Suprapubic skin (tissue), 4 donors: ENCODE data around the gene MAMLD1. TPM values are rescaled to one million over a fixed set of nuclear protein-coding genes. Genes with fewer than 3 reads are reported as not detected.

Source experiments
- DNase-seq, 2 donors: peaks; one replicate each; pipeline ENCODE4 v3.0.0-alpha.2; 2019; ENCODE audit warnings: low spot score in 2 of 2
- H3K27ac ChIP-seq: fragments of 200-600 bp; sonication (generic); one replicate; pipeline ENCODE4 v1.5.1; 2019
- H3K27me3 ChIP-seq: fragments of 200-600 bp; sonication (generic); one replicate; pipeline ENCODE4 v1.5.1; 2019
- H3K36me3 ChIP-seq: fragments of 200-600 bp; sonication (generic); one replicate; pipeline ENCODE4 v1.5.1; 2019
- H3K4me1 ChIP-seq: fragments of 200-600 bp; sonication (generic); one replicate; pipeline ENCODE4 v1.5.1; 2019
- H3K4me3 ChIP-seq: fragments of 200-600 bp; sonication (generic); one replicate; pipeline ENCODE4 v1.5.1; 2019; ENCODE audit warnings: mild to moderate bottlenecking
- H3K9me3 ChIP-seq: fragments of 200-600 bp; sonication (generic); one replicate; pipeline ENCODE4 v1.5.1; 2019
- EP300 ChIP-seq: sonication (generic); formaldehyde crosslinking; IDR thresholded peaks from one replicate; pipeline ENCODE4 v1.6.1; 2017; ENCODE audit warnings: antibody characterized with exemption
- POLR2A ChIP-seq, 2 donors: fragments of 450-650 bp; IDR thresholded peaks; one replicate each; pipeline ENCODE4 v1.6.1; 2017; ENCODE audit warnings: antibody characterized with exemption in 2 of 2, mild to moderate bottlenecking in 2 of 2, moderate library complexity in 2 of 2
- POLR2AphosphoS5 ChIP-seq, 3 donors: sonication (generic); formaldehyde crosslinking; IDR thresholded peaks; one replicate each; pipeline ENCODE4 v1.6.1; 2017; ENCODE audit warnings: antibody characterized with exemption in 3 of 3
- WGBS: methylation state at CpG from one replicate; pipeline ENCODE4 v1.1.5; 2018; 5-methylcytosine and 5-hydroxymethylcytosine counted together
- total RNA-seq, 4 donors: library from RNA; depleted of rRNA; stranded (reverse); fragments of >200 nt; gene quantifications; one replicate each; pipeline ENCODE4 v1.1.0, GENCODE V29; 2016
- TF ChIP-seq, protein P1 (sequence below), 2 donors: fragments of 200-600 bp in 1 of 2; fragments of 450-650 bp in 1 of 2; sonication (generic) in 1 of 2; IDR thresholded peaks; one replicate each; pipeline ENCODE4 v1.5.1; 2016 to 2019; ENCODE audit warnings: antibody characterized with exemption in 2 of 2, mild to moderate bottlenecking in 1 of 2, moderate library complexity in 1 of 2

Gene MAMLD1
- total RNA-seq, 4 donors from 2014 or later, result 0.68 to 4.5 (median 3.4) TPM

DNA sequence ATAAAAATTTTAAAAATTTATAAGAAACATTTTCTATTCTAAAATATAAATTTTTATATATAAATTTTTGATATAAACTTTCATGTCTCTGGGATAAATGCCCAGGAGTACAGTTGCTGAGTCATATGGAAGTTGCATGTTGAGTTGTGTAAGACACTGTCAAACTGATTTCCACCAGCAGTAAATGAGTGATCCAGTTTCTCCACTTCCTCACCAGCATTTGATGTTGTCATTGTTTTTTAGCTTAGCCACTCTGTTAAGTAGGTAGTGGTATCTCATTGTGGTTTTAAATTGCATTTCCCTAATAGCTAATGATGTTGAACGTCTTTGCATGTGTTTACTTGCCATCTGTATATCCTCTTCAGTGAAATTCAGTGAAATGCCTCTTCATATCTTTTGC, 66.5 kb downstream of the MAMLD1 start:
- no peak overlapping the region for H3K27ac ChIP-seq
- no peaks in the 10 kb centered on the region for H3K9me3 ChIP-seq
- no peaks in the 10 kb centered on the region for H3K27me3 ChIP-seq
- DNase-seq, result no peak
- TF ChIP-seq POLR2AphosphoS5 (IDR thresholded peaks at IDR 0.05) (no peak), POLR2A (IDR thresholded peaks at IDR 0.05) (no peak)
- H3K36me3 ChIP-seq, result no peaks in the 10 kb centered on the region
- 46% methylated on average over 1 of the region's 1 CpG for WGBS
- H3K4me3 ChIP-seq, result no peak overlapping the region
- H3K4me1 ChIP-seq, result no peaks in the 10 kb centered on the region

DNA sequence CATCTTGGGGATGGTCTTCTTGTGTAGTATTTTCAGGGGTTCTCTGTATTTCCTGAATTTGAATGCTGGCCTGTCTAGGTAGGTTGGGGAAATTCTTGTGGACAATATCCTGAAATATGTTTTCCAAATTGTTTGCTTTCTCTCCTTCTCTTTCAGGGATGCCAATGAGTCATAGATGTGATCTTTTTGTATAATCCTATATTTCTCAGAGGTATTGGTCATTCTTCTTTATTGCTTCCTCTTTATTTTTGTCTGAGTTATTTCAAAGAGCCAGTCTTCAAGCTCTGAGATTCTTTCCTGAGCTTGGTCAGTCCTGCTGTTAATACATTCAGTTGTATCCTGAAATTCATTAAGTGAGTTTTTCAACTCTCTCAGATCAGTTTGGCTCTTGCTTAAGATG, 73.1 kb downstream of the MAMLD1 start:
- Histone ChIP-seq H3K36me3 (no peaks in the 10 kb centered on the region), H3K4me1 (no peaks in the 10 kb centered on the region), H3K27me3 (no peaks in the 10 kb centered on the region), H3K9me3 (no peaks in the 10 kb centered on the region), H3K27ac (no peak overlapping the region), H3K4me3 (no peak overlapping the region)
- TF ChIP-seq POLR2A (IDR thresholded peaks at IDR 0.05) (no peak), EP300 (no peak), POLR2AphosphoS5 (IDR thresholded peaks at IDR 0.05) (no peak)
- DNase-seq, result no peak

DNA sequence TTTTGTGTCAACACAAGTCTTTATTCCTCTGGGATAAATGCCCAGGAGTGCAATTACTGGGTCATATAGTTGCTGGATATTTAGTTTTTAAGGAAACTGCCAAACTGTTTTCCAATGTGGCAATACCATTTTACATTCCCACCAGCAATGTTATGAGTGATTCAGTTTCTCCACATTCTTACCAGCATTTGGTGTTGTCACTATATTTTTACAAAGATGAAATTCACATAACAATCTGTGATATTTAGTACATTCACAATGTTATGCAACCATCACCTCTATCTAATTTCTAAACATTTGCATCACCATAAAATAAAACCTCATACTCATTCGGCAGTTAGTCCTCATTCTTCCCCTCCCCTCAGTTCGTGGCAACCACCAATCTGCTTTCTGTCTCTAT, 75.0 kb downstream of the MAMLD1 start:
- Histone ChIP-seq H3K27me3 (no peaks in the 10 kb centered on the region), H3K27ac (no peak overlapping the region), H3K4me3 (no peak overlapping the region), H3K4me1 (no peaks in the 10 kb centered on the region), H3K9me3 (no peaks in the 10 kb centered on the region), H3K36me3 (no peaks in the 10 kb centered on the region)
- 82% methylated on average over 2 of the region's 2 CpGs for WGBS
- TF ChIP-seq POLR2A (IDR thresholded peaks at IDR 0.05) (no peak), POLR2AphosphoS5 (IDR thresholded peaks at IDR 0.05) (no peak), EP300 (no peak)
- TF ChIP-seq, protein P1, sequence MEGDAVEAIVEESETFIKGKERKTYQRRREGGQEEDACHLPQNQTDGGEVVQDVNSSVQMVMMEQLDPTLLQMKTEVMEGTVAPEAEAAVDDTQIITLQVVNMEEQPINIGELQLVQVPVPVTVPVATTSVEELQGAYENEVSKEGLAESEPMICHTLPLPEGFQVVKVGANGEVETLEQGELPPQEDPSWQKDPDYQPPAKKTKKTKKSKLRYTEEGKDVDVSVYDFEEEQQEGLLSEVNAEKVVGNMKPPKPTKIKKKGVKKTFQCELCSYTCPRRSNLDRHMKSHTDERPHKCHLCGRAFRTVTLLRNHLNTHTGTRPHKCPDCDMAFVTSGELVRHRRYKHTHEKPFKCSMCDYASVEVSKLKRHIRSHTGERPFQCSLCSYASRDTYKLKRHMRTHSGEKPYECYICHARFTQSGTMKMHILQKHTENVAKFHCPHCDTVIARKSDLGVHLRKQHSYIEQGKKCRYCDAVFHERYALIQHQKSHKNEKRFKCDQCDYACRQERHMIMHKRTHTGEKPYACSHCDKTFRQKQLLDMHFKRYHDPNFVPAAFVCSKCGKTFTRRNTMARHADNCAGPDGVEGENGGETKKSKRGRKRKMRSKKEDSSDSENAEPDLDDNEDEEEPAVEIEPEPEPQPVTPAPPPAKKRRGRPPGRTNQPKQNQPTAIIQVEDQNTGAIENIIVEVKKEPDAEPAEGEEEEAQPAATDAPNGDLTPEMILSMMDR (IDR thresholded peaks at IDR 0.05), result no peak
- DNase-seq, result no peak

DNA sequence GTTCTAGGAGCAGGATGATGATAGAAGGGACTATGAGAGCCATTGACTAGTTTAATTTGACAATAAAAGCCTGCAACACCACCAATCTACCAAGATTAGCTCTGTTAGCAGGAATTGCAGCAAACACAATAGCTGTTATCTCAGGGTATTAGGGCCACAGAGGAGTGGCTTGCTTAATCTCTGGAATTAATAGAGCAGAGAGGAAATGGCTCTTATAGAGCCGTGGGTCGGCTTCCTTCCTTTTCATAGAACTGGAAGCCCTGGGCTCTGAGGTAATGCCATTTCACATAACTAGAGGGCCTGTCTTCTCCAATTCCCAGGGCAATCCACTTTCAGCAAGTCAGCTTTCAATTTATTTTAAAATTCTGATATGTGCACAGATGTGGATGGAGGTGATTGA, 83.0 kb downstream of the MAMLD1 start:
- H3K4me3 ChIP-seq, result no peak overlapping the region
- no peak overlapping the region for H3K27ac ChIP-seq
- no peak for DNase-seq
- TF ChIP-seq POLR2AphosphoS5 (IDR thresholded peaks at IDR 0.05) (no peak), POLR2A (IDR thresholded peaks at IDR 0.05) (no peak), EP300 (no peak)
- TF ChIP-seq, protein P1 (IDR thresholded peaks at IDR 0.05), result no peak
- no peaks in the 10 kb centered on the region for H3K27me3 ChIP-seq
- H3K36me3 ChIP-seq, result no peaks in the 10 kb centered on the region
- no peaks in the 10 kb centered on the region for H3K4me1 ChIP-seq
- WGBS, result 66% methylated on average over 2 of the region's 2 CpGs
- no peaks in the 10 kb centered on the region for H3K9me3 ChIP-seq

DNA sequence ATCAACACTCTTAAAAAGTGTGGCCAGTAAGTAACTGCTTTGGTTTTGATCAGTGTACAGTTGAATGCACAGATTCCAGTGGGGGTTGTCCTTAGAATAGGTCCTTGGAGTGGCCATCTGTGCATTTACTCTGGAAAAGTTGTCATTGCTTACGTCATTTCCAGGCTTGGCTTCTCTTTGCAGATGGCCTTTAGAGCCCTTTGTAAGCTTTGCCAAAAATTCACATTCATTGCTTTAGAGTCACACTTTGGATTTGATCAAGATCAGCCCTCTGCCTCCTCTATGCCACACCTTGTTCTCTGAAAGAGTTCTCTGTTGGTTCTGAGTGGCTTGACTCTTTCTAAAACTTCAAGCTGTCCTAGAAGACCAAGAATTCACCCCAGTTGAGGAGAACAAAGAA, 83.9 kb downstream of the MAMLD1 start:
- no peaks in the 10 kb centered on the region for H3K36me3 ChIP-seq
- no peak for DNase-seq
- no peaks in the 10 kb centered on the region for H3K4me1 ChIP-seq
- H3K27me3 ChIP-seq, result no peaks in the 10 kb centered on the region
- no peaks in the 10 kb centered on the region for H3K9me3 ChIP-seq
- H3K4me3 ChIP-seq, result no peak overlapping the region
- no peak overlapping the region for H3K27ac ChIP-seq
- WGBS, result 60% methylated on average over 1 of the region's 1 CpG
- TF ChIP-seq POLR2A (IDR thresholded peaks at IDR 0.05) (no peak), POLR2AphosphoS5 (IDR thresholded peaks at IDR 0.05) (no peak), EP300 (no peak)
- TF ChIP-seq, protein P1 (IDR thresholded peaks at IDR 0.05), result no peak

DNA sequence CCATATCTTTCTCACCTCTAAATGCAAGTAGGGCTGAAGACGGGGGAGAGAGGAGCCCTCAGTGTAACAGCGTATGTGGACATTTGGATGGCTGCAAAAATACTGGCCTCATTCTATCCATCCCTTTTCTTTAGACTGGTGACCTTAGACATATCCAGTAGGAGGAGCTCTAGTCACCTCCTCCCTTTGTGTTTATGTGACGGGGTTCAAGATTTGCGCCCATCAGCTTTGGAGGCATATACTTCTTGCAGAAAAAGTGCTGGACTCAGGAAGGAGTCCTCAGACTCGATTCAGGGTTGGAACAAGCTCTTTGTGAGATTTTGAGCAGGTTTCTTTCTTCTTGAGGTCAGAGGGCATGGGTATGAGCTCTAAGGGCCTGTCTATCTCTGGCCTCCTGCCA, 86.2 kb downstream of the MAMLD1 start:
- H3K27me3 ChIP-seq, result no peaks in the 10 kb centered on the region
- no peak for TF ChIP-seq POLR2A (IDR thresholded peaks at IDR 0.05)
- TF ChIP-seq EP300, result no peak
- WGBS, result 82% methylated on average over 5 of the region's 5 CpGs
- no peak for DNase-seq
- H3K36me3 ChIP-seq, result no peaks in the 10 kb centered on the region
- no peaks in the 10 kb centered on the region for H3K9me3 ChIP-seq
- H3K4me3 ChIP-seq, result no peak overlapping the region
- H3K4me1 ChIP-seq, result no peaks in the 10 kb centered on the region
- no peak overlapping the region for H3K27ac ChIP-seq

DNA sequence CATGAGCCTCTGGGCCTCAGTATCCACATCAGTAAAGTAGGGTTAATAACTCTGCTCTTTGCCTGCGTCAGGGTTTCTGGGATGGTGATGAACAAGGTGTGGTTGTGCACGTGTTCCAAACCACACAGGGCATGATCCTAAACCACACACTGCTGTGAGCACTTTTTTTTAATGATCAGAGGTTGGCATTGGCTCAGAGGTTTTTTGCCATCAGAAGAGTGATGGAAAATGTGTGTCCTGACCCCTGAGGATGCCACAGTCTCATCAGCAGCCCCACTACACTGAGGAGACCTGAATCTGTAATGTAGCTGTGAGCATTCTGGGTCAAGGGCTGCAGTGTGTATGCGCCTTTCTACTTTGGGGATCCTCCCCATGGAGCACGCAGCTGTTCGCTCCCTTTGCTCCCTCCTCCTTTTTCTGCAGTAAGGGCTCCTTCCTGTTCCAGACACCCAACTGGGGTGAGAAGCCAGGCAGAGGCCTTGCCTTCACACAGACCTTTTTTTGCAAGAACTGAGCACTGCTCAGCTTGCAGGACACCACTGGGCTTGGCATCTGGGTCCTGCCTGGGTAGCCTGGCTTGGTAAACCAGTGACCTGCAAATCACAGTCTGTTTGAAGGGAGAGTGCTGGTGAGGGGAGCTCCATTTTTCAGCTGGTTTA, 87.5 kb downstream of the MAMLD1 start:
- no peak for DNase-seq
- no peaks in the 10 kb centered on the region for H3K9me3 ChIP-seq
- WGBS, result 82% methylated on average over 3 of the region's 5 CpGs

More for the DNA sequence above, 87.5 kb downstream of the MAMLD1 start:
- Histone ChIP-seq H3K4me1 (no peaks in the 10 kb centered on the region), H3K36me3 (no peaks in the 10 kb centered on the region), H3K4me3 (no peak overlapping the region), H3K27me3 (no peaks in the 10 kb centered on the region), H3K27ac (no peak overlapping the region)
- TF ChIP-seq EP300 (no peak), POLR2A (IDR thresholded peaks at IDR 0.05) (no peak), POLR2AphosphoS5 (IDR thresholded peaks at IDR 0.05) (no peak)
- TF ChIP-seq, protein P1 (IDR thresholded peaks at IDR 0.05), result no peak
